HG03521 (cell line): Measurements from ENCODE around the gene KRT4.

Source experiments
- ATAC-seq: cut with Tn5 transposase; IDR thresholded peaks from one replicate; pipeline ENCODE4 v1.9.1; 2021; ENCODE audit warnings: mild to moderate bottlenecking, moderate library complexity; ENCODE audit not compliant: unreplicated experiment

Gene KRT4

DNA sequence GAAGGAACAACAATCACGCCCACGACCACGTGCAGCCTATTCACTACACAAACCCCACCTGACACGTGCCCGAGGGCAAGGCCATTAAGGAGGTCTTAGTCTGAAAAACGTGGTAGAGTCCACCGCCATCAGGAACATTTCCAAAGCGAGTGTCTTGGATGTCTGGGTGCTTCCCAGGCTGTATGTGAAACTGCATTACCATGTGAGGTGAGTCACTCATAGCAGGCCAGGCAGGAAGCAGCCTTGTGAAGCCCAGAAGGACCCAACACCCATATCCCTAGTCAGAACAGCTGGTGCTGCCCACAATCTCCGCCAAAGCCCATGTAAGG, 23.5 kb upstream of the KRT4 start:
- no peak for ATAC-seq

DNA sequence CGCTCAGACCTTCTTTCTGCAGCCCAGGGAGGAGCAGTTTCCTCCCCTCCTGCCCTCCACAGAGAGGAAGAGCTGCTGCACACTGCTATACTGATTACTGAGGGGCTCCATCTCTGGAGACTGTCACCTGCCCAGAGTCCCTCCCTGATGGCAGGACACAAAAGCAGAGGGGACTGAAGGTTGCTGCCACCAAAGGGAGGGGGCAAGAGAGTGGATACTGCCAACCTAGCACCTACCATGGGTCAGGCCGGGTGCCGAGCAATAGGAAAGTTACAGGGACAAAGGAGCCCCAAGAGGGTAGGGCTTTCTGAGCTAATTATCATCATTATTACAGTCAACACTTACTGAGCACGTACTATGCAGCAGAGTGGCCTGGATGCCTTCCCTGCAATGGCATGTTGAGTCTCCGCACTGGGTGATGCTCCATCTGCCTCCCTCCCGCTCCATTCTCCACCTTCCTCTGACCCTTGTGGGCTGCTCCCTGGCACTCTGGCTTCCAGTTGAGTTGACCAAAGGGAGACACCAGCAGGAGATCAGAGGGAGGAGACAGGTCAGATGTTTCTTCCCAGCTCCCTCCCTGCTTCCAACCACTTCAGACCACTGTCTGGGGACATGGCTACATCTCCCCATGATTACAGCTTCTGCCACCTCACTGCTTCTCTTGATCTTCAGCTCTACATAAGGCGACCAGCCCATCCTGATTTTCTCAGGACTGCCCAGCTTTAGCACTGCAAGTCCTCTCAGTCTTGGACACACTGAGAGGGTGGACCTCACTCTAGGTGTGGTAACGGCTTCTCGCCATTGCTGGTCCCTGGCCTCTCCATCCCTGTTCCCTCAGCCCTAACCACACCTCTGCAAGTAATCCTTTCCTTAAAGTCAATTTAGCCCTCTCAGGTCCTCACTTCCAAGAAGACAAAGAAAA, 22.8 kb upstream of the KRT4 start:
- no peak for ATAC-seq

GRCh38 chr12:52836042-52836466, 22.1 kb upstream of the KRT4 start:
- ATAC-seq: no peak

DNA sequence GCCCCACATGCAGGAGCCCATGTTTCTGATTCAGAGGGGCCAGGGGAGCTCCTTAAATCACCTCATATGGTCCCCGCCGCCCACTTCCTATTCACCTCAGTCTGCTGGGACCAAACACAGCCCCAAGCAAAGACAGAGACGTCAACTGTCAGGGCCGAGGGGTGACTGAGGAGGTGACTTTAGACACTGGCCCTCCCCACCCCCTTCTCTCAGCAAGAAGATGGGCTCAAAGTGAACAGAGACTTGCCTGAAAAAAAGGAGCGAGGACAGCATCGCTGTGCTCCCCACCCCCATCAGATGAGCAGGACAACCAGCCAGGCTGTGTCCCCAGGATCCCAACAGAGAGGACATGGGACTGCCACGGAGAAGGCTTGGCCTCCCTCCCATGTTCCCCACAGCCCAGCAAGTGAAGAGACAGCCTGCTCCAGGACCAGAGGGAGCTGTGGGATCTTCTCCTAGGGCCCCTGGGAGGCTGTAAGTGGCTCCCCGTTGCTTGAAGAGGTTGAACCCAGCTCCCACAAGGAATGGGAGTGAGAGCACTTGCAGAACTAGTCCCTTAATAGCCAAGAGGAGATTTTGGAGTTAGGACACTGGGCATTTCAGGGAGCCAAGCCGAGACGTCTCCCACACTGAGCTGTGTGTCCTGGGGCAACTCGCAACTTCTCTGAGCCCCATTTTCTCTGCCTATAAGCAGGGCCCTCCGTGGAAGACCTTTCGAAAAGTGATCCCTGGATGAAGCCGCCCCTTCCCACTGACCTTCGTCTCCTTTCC, 21.5 kb upstream of the KRT4 start:
- no peak for ATAC-seq

DNA sequence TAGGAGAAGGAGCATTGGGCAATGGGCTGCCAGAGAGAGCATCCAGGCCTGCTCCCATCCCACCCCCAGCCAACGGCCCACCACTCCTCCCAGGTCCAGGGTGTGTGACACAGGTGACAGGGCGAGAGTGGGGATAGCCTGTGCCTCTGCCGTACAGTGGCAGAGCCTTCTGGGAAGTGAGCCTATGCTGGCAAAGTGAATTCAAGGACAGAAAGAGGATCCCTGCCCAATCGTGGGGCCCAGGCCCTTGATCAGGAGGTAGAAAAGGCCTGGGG, 20.7 kb upstream of the KRT4 start:
- ATAC-seq: no peak

DNA sequence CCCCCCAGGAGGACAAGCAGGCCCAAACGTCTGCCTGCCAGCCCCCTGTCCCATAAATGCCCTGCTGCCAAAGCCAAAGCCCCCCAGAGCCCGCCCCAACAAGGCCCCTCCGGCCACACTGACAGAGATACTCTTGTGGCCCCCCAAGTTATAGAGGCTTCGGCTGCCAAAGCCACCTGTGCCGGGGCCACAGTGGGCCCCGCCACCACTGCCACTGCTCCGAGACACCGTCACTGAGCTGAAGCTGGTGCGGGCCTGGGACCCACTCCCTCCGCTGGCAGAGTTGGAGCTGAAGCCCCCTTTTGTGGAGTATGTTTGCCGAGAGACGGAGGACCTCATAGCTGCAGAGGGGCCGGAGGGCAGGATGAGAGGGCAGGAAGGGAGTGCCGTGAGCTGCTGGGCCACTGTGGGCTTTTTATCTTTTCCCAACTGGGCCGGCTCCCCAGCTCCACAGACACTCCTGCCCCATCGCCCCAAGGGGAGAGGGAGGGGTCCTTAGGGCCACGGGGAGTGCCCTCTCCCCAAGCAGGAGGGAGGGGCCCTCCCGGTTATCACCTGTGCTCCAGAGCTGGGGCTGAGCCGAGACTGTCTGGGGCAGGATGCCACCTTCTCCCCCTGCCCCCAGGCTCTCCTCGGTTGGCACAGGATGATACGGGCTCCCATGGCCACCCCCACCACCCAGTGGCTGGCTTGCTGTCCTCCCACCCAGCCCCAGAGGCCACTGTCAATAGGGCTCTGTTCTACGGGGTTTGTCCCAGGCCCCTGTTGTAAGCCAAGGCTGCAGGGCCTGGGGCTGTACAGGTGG, 20.2 kb upstream of the KRT4 start, which contains the start of gene KRT79:
Gene KRT79, minus strand, starts transcription at position 390 of the 805 bp plus-strand sequence. Its CDS starts 51 bp downstream, at position 339.
- ATAC-seq: no peak

GRCh38 chr12:52832985-52833905, 19.3 kb upstream of the KRT4 start:
- ATAC-seq: no peak

DNA sequence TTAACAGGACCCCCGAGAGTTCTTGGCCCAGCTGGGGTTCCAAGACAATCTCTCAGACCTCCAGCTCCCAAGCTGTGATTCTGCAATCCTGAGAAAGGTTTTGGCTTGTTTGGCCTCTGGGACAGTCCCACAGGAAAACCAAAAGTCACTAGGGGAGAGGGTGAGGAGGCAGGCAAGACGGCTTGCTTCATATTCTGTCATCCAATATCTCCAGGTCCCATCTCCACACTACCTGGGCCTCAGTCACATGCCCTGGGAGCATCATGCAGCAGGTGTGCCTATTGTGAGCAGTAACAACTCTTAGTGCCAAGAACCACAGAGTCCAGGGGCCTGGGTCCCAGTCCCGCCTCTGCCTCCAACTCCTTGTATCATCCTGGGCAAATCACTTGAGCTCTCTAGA, 18.5 kb upstream of the KRT4 start:
- no peak for ATAC-seq

DNA sequence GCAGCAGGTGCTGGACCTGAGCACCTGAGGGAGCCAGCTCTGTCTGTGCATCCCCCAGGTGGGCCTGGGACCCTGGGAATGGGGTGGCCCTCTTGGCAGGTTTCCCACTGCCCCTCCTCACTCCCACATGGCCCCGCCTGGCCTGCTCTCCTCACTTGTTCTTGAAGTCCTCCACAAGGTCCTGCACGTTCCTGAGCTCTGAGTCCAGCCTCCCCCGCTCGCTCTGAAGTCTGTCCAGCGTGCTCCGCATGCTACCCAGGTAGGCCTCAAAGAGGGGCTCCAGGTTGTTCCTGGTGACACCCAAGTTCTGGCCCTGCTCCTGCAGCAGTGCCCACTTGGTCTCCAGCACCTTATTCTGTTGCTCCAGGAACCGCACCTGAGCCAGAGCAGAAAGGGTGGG, 17.3 kb upstream of the KRT4 start:
- ATAC-seq: no peak

- no peak for ATAC-seq
These were observed 16.3 kb upstream of the KRT4 start for GRCh38 chr12:52829986-52830770.

GRCh38 chr12:52828591-52829021, 14.7 kb upstream of the KRT4 start:
- no peak for ATAC-seq

DNA sequence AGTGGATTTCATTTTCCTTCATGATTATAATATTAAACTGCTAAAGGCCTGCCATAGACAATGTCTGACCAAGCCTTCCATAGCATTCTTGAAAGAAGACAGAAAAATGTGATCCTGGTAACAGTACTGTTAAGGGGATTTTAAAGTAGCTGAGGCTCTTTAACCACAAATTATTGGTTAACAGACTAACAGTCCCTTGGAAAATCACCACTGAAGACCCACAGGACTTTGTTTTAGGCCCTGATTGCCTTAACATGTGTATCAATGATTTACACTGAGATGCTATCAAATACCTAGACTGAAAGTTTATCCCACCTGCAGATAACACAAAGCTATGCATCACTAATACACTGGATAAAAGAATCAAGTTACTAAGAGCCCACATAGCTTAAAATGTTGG, 14.2 kb upstream of the KRT4 start:
- ATAC-seq: no peak

- ATAC-seq: no peak
These were observed 13.7 kb upstream of the KRT4 start for GRCh38 chr12:52827499-52828090.

- ATAC-seq: no peak
These were observed 12.9 kb upstream of the KRT4 start for GRCh38 chr12:52826611-52827498.

DNA sequence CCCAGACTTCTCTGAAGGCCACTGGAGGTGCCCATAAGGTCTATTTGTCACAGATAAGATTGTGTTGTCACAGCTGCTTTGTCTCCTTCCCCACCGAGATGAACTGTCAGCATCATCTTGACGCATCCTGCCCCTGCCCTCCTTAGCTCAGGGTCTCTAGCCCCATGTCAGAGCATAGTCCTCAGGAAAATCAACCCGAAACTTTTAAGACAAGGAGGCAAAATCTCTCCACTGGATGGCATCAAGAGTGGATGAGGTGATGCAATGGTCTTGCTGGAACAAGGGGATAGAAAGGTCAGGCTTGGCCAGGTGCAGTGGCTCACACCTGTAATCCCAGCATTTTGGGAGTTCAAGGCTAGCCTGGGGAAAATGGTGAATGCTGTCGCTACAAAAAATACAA, 12.0 kb upstream of the KRT4 start:
- no peak for ATAC-seq

- ATAC-seq: no peak
These were observed 11.0 kb upstream of the KRT4 start for GRCh38 chr12:52824741-52825410.

- ATAC-seq: no peak
These were observed 10.0 kb upstream of the KRT4 start for GRCh38 chr12:52823761-52824450.
